A673 (cell line): ENCODE results near the gene IRF2.

Experiments used
- CTCF ChIP-seq: fragments of 300-800, 200-600 bp; sonication (generic); conservative IDR thresholded peaks from 2 replicates; pipeline ENCODE4 v1.5.1; 2017; ENCODE audit warnings: low read depth, mild to moderate bottlenecking, antibody characterized with exemption, low read length, moderate library complexity, mixed read lengths
- EZH2 ChIP-seq: fragments of 200-600 bp; sonication (generic); IDR thresholded peaks from 2 replicates; pipeline ENCODE4 v1.6.1; 2017; ENCODE audit warnings: borderline replicate concordance, low read depth, mild to moderate bottlenecking, mixed read lengths, antibody characterized with exemption, low read length; ENCODE audit not compliant: poor library complexity, severe bottlenecking

GRCh38 chr4:184398741-184399511 is 75.4 kb downstream of the IRF2 start:
- no peak for TF ChIP-seq CTCF
- TF ChIP-seq EZH2: no peak
